LHCN-M2 (cell line): Measurements from ENCODE around the gene SLC28A3. TPM values are rescaled to one million over a fixed set of nuclear protein-coding genes. Genes with fewer than 3 reads are reported as not detected.
A peak's percentile ranks its signal among the peaks of the same experiment; 100 is the strongest.
"Not testable (repeated sequence)": the region's sequence is repeated elsewhere in the genome, so short reads cannot be mapped to it uniquely, and the experiment has no call there.

ENCODE experiments used
- DNase-seq: peaks from one replicate; pipeline ENCODE4 v3.0.0-alpha.2; 2012; ENCODE audit warnings: low read depth
- polyA plus RNA-seq: library from polyadenylated mRNA; unstranded; fragments of >200 nt; gene quantifications from one replicate; pipeline ENCODE4 v1.2.1, GENCODE V29; 2012; ENCODE audit warnings: missing spikeins
- total RNA-seq: library from RNA; depleted of rRNA; stranded (reverse); fragments of >200 nt; gene quantifications from 2 replicates; pipeline ENCODE4 v1.2.3, GENCODE V29; 2014; rRNA removed

The SLC28A3 gene
- total RNA-seq = 0.13 and 0.23 TPM in 2 replicates
- polyA plus RNA-seq = 0.52 TPM

- no peak for DNase-seq
These were observed at the start of gene SLC28A3 for GRCh38 chr9:84340535-84340934. Gene SLC28A3 (minus strand): TSS chr9:84340758. CDS start chr9:84340633, 125 bp downstream.

DNA sequence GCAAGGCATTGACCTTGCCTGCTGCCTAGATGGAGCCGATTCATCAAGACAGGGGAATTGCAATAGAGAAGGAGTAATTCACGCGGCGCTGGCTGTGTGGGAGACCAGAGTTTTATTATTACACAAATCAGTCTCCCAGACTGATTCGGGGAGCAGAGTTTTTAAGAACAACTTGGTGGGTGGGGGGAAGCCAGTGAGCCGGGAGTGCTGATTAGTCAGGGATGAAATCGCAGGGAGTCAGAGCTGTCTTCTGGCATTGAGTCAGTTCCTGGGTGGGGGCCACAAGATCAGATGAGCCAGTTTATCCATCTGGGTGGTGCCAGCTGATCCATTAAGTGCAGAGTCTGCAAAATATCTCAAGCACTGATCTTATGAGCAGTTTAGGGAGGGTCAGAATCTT, 49.7 kb upstream of the SLC28A3 start:
- DNase-seq = not testable (repeated sequence)

- no peak for DNase-seq
These were observed 47.3 kb upstream of the SLC28A3 start for GRCh38 chr9:84387821-84388220.

GRCh38 chr9:84386753-84387152, 46.2 kb upstream of the SLC28A3 start:
- DNase-seq = no peak

DNA sequence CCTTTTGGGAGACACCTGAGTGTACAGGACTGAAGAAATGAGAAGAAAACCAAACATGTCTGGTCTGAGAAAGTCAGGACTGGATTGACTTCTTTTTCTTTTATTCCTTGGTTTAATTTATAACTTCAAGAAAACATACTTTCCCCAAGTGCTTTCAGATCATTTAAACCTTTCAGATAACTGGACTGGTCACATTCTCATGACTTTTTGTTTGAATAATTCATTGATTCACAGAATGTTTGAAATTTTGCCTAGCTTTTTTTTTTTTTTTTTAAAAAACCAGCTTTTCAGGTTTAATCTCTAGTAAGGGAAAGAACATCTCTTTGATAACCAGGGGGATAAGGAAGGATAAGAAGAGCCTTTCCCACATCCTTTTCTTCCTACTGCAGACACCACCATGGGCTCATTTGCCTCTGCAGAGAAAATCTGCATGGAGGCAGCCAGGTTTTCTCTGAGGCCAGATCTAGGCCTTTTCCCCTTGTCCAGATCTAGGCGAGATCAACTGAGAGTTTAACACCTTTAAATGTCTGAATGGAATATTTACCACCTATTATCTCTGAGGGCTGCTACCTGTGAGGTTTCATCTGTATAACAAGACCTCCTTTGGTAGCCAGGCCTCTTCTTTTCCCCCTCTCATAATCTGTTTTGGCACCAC, 45.0 kb upstream of the SLC28A3 start:
- DNase-seq = no peak

GRCh38 chr9:84384617-84385016, 44.1 kb upstream of the SLC28A3 start:
- no peak for DNase-seq

GRCh38 chr9:84383178-84383577, 42.6 kb upstream of the SLC28A3 start:
- no peak for DNase-seq

GRCh38 chr9:84382720-84383119, 42.2 kb upstream of the SLC28A3 start:
- DNase-seq = no peak

GRCh38 chr9:84381508-84381907, 41.0 kb upstream of the SLC28A3 start:
- DNase-seq = no peak

DNA sequence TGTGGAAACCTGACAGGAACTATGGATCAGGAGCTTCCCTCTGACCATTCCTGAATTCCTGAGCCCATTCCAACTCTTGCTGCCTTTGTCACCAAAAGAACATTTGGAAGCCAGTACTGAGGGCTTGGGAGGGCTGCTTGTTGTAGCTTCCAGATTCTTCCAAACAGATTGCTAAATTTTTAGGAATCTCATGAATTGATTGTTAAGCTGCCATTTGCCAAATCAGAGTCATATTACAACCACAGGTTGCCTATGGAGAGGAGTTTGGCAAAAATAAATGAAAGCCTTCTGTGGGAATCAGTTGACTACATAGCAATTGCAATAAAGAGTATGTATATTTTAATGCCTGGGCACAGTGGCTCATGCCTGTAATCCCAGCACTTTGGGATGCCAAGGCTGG, 39.2 kb upstream of the SLC28A3 start:
- DNase-seq = no peak

GRCh38 chr9:84375954-84376353, 35.4 kb upstream of the SLC28A3 start:
- no peak for DNase-seq

GRCh38 chr9:84374516-84374915, 34.0 kb upstream of the SLC28A3 start:
- DNase-seq = no peak

DNA sequence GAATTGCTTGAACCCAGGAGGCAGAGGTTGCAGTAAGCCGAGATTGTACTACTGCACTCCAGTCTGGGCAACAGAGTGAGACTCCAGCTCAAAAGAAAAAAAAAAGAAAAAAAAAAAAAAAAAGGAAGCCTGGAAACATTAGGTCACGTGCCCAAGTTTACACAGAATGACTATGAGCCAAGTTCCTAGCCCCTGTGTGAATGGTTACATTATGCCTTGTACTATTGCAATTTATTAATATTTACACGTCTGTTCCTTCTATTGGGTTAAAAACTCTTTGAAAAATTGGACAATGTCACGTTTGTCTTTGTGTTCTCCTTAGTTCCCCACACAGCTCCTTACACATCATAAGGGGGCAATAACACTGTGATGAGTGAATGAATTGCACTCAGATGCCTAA, 33.5 kb upstream of the SLC28A3 start:
- no peak for DNase-seq

- DNase-seq = peak; percentile 71
These were observed 31.2 kb upstream of the SLC28A3 start for GRCh38 chr9:84371737-84372136.

DNA sequence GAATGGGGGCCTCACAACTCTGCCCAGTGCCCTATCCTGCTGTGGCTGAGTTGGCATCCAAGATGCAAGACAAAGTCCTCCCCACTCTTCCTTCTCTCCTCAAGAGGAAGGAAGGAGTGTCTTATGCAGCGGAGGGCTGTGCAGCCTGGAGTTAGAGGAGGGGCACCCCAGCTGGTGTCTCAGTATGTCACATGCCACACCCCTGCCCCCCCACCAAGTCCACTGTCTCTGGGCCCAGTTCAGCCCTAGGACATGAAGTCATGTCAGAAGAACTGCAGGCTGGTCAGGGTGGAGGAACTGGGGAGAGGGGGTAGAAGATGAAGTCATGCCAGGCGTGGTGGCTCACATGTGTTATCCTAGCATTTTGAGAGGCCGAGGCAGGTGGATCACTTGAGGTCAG, 28.0 kb upstream of the SLC28A3 start:
- DNase-seq = no peak

- not testable (repeated sequence) for DNase-seq
These were observed 27.2 kb upstream of the SLC28A3 start for GRCh38 chr9:84367726-84368125.

DNA sequence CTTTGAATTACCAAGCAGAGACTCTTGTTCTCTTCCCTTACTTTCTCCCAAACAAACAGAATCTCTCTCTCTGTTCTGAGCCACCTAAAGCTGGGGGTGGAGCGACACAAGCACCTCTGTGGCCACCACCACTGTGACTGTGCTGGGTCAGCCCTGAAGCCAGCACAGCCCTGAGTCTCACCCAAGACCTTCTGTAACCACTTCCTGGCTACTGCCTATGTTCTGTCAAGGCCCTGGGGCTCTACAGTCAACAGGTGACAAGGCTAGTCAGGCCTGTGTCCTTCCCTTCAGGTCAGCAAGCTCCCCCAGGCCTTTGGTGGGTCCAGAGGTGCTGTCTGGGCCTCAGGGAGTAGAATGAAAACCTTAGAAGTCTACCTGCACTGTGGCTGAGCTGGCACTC, 26.1 kb upstream of the SLC28A3 start:
- DNase-seq = no peak

GRCh38 chr9:84364894-84365490, 24.4 kb upstream of the SLC28A3 start:
- DNase-seq = not testable (repeated sequence)

GRCh38 chr9:84361645-84362044, 21.1 kb upstream of the SLC28A3 start:
- DNase-seq = no peak

GRCh38 chr9:84357275-84357674, 16.7 kb upstream of the SLC28A3 start:
- DNase-seq = peak; percentile 8

- DNase-seq = no peak
These were observed 13.5 kb upstream of the SLC28A3 start for GRCh38 chr9:84354035-84354434.

GRCh38 chr9:84349671-84350070, 9.1 kb upstream of the SLC28A3 start:
- DNase-seq = no peak

GRCh38 chr9:84343111-84343521, 2.6 kb upstream of the SLC28A3 start:
- DNase-seq = no peak
